Measurements from ENCODE around the gene RAB3D. TPM values are rescaled to one million over a fixed set of nuclear protein-coding genes. Genes with fewer than 3 reads are reported as not detected.

Gene RAB3D
- total RNA-seq, 1 donor from 2014 or later: 76.0 TPM

DNA sequence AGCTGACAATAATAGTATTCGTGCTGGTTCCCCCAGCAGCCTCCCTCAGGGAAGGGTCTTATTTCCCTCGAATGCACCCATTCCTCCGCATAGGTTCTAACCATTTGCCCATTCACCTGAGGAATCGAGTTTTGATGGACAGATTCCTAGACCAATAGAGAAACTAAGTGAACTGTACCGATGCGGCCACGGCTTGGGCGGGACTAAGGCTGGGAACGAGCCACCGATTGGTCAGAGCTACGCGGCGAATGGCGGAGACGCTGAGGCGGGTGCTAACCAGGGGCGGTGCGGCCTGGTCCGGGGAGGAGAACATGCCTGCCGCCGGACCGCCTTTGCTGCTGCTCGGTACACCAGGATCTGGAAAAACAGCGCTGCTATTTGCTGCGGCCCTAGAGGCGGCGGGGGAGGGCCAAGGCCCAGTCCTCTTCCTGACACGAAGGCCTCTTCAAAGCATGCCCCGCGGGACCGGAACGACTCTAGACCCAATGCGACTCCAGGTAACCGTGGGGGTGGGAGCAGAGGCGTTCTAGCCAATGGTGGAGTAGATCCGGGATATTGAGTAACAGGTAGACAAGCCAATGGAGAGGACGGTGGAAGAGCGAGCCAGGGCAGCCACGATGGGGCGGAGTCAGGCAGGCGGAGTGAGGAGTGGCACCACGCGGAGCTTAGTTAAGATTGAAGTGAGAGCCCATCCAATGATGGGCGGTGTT lies 35.1 kb upstream of the RAB3D start, which contains the start of gene SWSAP1:
Gene SWSAP1, plus strand, starts transcription at position 234 of the 710 bp plus-strand sequence. Its CDS starts 15 bp downstream, at position 249.
- H3K4me1 Mint-ChIP-seq (ENCODE audit: unreplicated experiment): peaks cover 13% of the 10 kb centered on the region
- no peak for TF ChIP-seq CTCF (IDR thresholded peaks at IDR 0.05; ENCODE audit: unreplicated experiment)
- H3K27ac Mint-ChIP-seq (ENCODE audit: unreplicated experiment): no peak within 1 kb of the TSS
- H3K27me3 Mint-ChIP-seq (ENCODE audit: unreplicated experiment): peaks cover 14% of the 10 kb centered on the region
- peaks cover 10% of the 10 kb centered on the region for H3K36me3 Mint-ChIP-seq (ENCODE audit: low read depth, unreplicated experiment)
- peak; percentile 94 for DNase-seq (ENCODE audit: low spot score)
- no peak within 1 kb of the TSS for H3K4me3 Mint-ChIP-seq (ENCODE audit: unreplicated experiment)
- H3K9me3 Mint-ChIP-seq (ENCODE audit: unreplicated experiment): no peaks in the 10 kb centered on the region

DNA sequence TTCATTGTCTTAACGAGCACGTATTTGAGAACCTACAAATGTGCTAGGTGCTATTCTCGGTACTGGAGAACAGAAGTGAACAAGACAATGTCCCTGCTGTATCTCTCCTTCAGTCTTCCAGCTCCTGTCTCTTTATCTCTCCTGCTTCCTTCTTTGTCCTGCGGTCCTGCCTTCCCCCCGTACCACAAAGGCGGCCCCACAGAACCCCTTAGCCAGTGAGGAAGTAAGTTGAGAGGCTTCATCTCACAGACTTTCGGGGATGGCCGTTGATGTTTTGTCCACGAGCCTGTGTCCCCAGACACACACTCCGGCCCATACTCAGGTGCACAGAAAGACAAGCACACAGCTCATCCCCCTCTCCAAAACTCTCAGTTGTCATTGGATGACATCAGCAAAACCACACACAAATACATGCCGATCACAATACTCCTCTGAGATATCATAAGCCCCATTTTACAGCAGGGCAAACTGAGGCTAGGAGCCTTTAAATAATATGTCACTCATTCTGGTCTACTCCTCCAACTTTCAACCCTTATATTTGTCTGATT lies 34.5 kb upstream of the RAB3D start:
- DNase-seq (ENCODE audit: low spot score): no peak
- Mint-ChIP-seq H3K27ac (ENCODE audit: unreplicated experiment) (no peak overlapping the region), H3K4me3 (ENCODE audit: unreplicated experiment) (no peak overlapping the region), H3K36me3 (ENCODE audit: low read depth, unreplicated experiment) (peaks cover 10% of the 10 kb centered on the region), H3K9me3 (ENCODE audit: unreplicated experiment) (no peaks in the 10 kb centered on the region), H3K27me3 (ENCODE audit: unreplicated experiment) (peaks cover 14% of the 10 kb centered on the region), H3K4me1 (ENCODE audit: unreplicated experiment) (peaks cover 13% of the 10 kb centered on the region)
- no peak for TF ChIP-seq CTCF (IDR thresholded peaks at IDR 0.05; ENCODE audit: unreplicated experiment)

GRCh38 chr19:11373166-11373884 lies 33.9 kb upstream of the RAB3D start:
- H3K27me3 Mint-ChIP-seq (ENCODE audit: unreplicated experiment): peaks cover 14% of the 10 kb centered on the region
- no peak overlapping the region for H3K4me3 Mint-ChIP-seq (ENCODE audit: unreplicated experiment)
- TF ChIP-seq CTCF (IDR thresholded peaks at IDR 0.05; ENCODE audit: unreplicated experiment): no peak
- peaks cover 13% of the 10 kb centered on the region for H3K4me1 Mint-ChIP-seq (ENCODE audit: unreplicated experiment)
- DNase-seq (ENCODE audit: low spot score): no peak
- peaks cover 10% of the 10 kb centered on the region for H3K36me3 Mint-ChIP-seq (ENCODE audit: low read depth, unreplicated experiment)
- peak overlapping the region; percentile 32 for H3K27ac Mint-ChIP-seq (ENCODE audit: unreplicated experiment)
- H3K9me3 Mint-ChIP-seq (ENCODE audit: unreplicated experiment): no peaks in the 10 kb centered on the region

- H3K27me3 Mint-ChIP-seq (ENCODE audit: unreplicated experiment): peaks cover 11% of the 10 kb centered on the region
- TF ChIP-seq CTCF (IDR thresholded peaks at IDR 0.05; ENCODE audit: unreplicated experiment): no peak
- DNase-seq (ENCODE audit: low spot score): no peak
- H3K9me3 Mint-ChIP-seq (ENCODE audit: unreplicated experiment): no peaks in the 10 kb centered on the region
- peaks cover 1% of the 10 kb centered on the region for H3K4me1 Mint-ChIP-seq (ENCODE audit: unreplicated experiment)
- H3K4me3 Mint-ChIP-seq (ENCODE audit: unreplicated experiment): peak overlapping the region; percentile 45
- H3K27ac Mint-ChIP-seq (ENCODE audit: unreplicated experiment): no peak overlapping the region
- H3K36me3 Mint-ChIP-seq (ENCODE audit: low read depth, unreplicated experiment): peaks cover 4% of the 10 kb centered on the region
Measured at GRCh38 chr19:11370744-11371143, 31.3 kb upstream of the RAB3D start.
